ENCODE results near the gene KDM1B.
"Not testable (repeated sequence)": the region's sequence is repeated elsewhere in the genome, so short reads cannot be mapped to it uniquely, and the experiment has no call there.

The KDM1B gene

GRCh38 chr6:18231856-18232255, 76.6 kb downstream of the KDM1B start:
- not testable (repeated sequence) for DNase-seq (ENCODE audit: low read depth)

DNA sequence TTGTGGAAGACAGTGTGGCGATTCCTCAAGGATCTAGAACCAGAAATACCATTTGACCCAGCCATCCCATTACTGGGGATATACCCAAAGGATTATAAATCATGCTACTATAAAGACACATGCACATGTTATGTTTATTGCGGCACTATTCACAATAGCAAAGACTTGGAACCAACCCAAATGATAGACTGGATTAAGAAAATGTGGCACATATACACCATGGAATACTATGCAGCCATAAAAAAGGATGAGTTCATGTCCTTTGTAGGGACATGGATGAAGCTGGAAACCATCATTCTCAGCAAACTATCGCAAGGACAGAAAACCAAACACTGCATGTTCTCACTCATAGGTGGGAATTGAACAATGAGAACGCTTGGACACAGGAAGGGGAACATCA, 78.5 kb downstream of the KDM1B start:
- DNase-seq (ENCODE audit: low read depth): not testable (repeated sequence)

DNA sequence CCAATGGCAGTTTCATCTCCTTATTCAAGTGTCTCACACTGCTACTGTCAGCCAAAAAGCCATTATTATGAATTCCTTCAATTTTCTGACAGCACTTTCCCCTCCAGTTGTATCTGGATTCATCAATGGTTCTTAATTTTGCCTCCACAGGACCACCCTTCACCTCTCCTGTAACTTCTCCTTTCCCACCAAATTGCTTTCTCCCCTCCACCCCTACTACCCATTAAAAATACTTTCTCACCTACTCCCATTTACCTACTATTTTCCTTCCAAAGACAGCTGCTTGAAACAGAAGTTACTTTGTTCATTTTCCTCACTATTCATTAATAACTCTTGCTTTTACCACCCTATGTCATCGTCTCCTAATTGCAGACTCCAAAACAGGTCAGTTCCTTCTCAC, 79.3 kb downstream of the KDM1B start:
- no peak for DNase-seq (ENCODE audit: low read depth)

DNA sequence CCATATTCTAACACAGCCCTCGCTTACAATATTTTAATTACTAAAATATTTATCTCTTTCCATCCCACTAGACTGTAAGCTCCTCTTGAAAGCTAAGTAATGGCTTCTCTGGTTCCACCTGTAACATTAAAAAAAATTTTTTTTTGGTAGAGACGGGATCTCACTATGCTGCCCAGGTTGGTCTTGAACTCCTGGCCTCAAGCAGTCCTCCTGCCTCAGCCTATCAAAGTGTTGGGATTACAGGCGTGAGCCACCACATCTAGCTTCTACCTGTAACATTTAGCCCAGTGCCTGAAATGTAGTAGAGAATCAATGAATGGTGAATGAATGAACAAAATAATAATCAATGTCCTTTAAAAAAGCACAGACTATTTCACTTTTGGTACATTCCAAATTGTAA, 80.3 kb downstream of the KDM1B start:
- no peak for DNase-seq (ENCODE audit: low read depth)

- DNase-seq (ENCODE audit: low read depth): no peak
These were observed 81.9 kb downstream of the KDM1B start for GRCh38 chr6:18237167-18237566.

GRCh38 chr6:18240230-18240629, 85.0 kb downstream of the KDM1B start:
- no peak for DNase-seq (ENCODE audit: low read depth)

- DNase-seq (ENCODE audit: low read depth): no peak
These were observed 86.2 kb downstream of the KDM1B start for GRCh38 chr6:18241208-18242038.

DNA sequence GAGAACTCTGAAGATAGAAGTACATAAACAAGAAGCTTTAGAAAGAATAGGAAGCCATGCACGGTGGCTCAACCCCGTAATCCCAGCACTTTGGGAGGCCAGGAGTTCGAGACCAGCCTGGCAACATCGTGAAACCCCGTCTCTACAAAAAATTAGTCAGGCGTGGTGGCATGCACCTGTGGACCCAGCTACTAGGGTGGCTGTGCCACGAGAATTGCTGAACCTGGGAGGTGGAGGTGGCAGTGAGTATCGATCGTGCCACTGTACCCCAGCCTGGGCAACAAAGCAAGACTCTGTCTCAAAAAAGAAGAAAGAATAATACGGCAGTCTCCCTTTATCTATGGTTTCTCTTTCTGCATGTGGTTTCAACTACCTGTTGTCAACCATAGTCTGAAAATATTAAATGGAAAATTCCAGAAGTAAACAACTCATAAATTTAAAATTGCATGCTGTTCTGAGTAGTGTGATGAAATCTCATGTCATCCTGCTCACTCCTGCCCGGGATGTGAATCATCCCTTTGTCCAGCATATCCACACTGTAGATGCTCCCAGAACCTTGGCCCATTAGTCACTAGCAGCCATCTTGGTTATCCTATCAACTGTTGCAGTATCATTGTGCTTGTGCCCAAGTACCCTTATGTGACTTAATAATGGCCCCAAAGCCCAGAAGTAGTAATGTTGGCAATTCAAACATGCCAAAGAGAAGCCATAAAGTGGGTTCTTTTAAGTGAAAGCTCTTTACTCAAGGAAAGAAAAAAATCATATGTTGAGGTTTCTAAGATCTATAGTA, 87.0 kb downstream of the KDM1B start:
- peak; percentile 86 for DNase-seq (ENCODE audit: low read depth)

GRCh38 chr6:18243302-18243893, 88.2 kb downstream of the KDM1B start:
- DNase-seq (ENCODE audit: low read depth): no peak

GRCh38 chr6:18244251-18244650, 89.0 kb downstream of the KDM1B start:
- no peak for DNase-seq (ENCODE audit: low read depth)

DNA sequence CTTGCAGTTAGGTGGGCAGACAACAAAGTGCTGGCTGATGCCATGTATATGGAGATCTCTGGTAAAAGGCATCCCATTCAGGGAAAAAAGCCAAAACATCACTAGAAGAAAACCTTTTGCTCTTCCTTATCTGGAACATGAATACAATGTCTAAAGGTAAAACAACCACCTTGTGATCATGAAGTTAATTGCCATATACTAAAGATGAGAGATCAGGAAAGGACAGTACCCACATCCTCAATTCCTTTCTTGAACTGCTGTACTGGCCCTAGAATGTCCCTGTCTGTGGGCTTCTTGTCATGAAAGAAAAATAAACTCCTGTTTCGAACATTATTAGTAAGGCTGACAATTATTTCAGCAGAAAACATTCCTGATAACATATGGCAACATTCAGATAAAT, 89.9 kb downstream of the KDM1B start:
- no peak for DNase-seq (ENCODE audit: low read depth)

GRCh38 chr6:18245642-18246041, 90.4 kb downstream of the KDM1B start:
- no peak for DNase-seq (ENCODE audit: low read depth)

DNA sequence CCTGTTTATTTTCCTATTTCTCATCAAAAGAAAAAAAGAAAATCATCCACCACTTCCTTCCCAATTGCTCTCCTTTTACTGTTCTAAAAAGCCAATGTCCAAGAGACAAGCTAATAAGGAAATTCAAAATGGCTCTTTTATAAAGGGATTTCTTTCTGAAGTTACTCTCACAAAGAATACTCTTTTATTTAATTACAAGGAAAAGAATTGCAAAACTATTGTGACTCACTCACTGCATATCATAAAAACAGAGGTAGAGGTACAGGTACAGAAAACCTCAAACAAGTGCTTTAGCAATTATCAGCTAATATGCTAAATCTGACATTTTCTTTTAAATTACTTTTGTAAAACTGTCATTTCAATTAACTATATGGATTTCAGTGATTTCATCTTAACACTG, 91.0 kb downstream of the KDM1B start:
- no peak for DNase-seq (ENCODE audit: low read depth)

DNA sequence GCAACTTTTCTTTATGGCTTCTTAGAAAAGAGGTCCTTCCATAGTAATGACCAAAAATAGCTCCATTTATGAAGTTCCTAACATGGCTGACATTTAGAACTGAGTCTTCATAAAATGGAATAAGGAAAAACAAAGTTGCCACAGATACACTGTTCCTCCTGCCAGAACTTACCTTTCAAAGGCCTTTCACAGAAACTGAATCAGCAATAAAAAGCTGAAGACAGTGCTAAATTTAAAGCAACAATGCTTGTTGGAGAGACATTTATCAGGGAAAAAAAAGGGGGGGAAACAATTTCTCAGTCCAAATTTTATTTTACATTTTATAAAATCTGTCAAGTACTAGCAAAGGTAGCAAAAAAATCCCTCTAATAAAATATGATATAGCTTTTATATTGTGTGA, 91.8 kb downstream of the KDM1B start:
- DNase-seq (ENCODE audit: low read depth): no peak

GRCh38 chr6:18248698-18249097, 93.5 kb downstream of the KDM1B start:
- no peak for DNase-seq (ENCODE audit: low read depth)

- no peak for DNase-seq (ENCODE audit: low read depth)
These were observed 94.0 kb downstream of the KDM1B start for GRCh38 chr6:18249271-18249670.

DNA sequence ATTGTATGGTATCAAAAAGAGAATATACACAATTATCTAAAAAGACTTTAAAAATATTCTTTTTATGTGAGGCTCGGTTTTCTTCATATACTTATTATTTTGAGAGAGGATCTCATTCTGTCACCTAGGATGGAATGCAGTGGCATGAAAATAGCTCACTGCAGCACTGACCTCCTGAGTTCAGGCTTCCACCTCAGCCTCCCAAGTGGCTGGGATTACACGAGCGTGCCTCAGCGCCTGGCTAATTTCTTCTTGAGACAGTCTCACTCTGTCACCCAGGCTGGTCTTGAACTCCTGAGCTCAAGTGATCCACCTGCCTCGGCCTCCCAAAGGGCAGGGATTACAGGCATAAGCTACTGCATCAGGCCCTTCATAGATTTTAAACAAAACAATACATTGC, 98.4 kb downstream of the KDM1B start:
- no peak for DNase-seq (ENCODE audit: low read depth)

DNA sequence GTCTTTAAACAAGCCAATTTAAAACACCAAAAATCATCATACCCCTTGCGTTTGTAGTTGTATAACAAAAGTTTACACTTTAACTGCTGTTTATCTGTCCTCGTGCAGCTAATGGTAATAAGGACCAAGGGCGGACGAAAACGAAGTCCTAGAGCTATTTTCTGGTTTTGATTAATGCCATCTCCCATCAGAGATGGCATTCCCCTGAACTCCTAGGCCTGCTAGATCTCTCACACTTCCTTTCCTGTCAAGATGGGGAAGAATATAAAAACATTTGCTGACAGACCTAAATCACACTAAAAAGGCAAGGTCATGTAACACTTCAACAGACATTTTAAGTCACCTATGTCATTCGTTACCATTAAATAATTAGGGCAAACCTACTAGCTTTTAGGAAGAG, 99.6 kb downstream of the KDM1B start:
- no peak for DNase-seq (ENCODE audit: low read depth)

- DNase-seq (ENCODE audit: low read depth): no peak
These were observed 104.6 kb downstream of the KDM1B start for GRCh38 chr6:18259675-18260447.

DNA sequence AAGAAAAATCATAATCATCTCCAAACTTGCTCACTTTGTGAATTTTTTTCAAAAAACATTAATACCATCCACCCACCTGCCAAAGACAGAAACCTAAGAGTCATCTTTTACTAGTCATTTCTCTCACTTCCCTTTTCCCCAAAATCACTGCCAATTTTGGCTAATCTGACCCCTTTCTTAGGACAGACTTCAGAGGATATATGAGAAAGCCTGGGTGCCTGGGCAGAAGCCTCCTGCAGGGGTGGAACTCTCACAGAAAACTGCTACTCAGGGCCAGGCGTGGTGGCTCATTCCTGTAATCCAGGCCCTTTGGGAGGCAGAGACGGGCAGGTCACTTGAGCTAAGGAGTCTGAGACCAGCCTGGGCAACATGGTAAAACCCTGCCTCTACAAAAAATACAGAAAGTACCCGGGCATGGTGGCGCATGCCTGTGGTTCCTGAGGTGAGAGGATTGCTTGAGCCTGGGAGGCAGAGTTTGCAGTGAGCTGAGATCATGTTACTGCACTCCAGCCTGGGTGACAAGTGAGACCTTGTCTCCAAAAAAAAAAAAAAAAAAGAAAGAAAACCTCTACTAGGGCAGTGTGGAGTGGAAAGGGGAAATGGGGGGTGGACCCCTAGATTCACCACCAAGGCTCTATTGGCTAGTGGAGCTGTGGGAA, 105.4 kb downstream of the KDM1B start:
- DNase-seq (ENCODE audit: low read depth): no peak

GRCh38 chr6:18261877-18262276, 106.7 kb downstream of the KDM1B start:
- DNase-seq (ENCODE audit: low read depth): no peak
